ENCODE data around the gene HIRIP3. TPM values are rescaled to one million over a fixed set of nuclear protein-coding genes. Genes with fewer than 3 reads are reported as not detected.
"Not testable (repeated sequence)": the region's sequence is repeated elsewhere in the genome, so short reads cannot be mapped to it uniquely, and the experiment has no call there.

Gene HIRIP3
- polyA plus RNA-seq, 1 donor, result 16.4 TPM

GRCh38 chr16:29982560-29983419 lies 12.6 kb downstream of the HIRIP3 start:
- no peak for DNase-seq

GRCh38 chr16:29978564-29979270 lies 16.7 kb downstream of the HIRIP3 start:
- DNase-seq, result no peak

- DNase-seq, result no peak
Observed at GRCh38 chr16:29978081-29978480, 17.3 kb downstream of the HIRIP3 start.

- DNase-seq, result no peak
Observed at GRCh38 chr16:29977063-29977825, 18.2 kb downstream of the HIRIP3 start.

- DNase-seq, result no peak
Observed at GRCh38 chr16:29975811-29976511, 19.5 kb downstream of the HIRIP3 start.

- no peak for DNase-seq
Observed at GRCh38 chr16:29975134-29975538, 20.3 kb downstream of the HIRIP3 start.

GRCh38 chr16:29974291-29975133 lies 20.9 kb downstream of the HIRIP3 start:
- DNase-seq, result peak; percentile 29

- DNase-seq, result peak; percentile 99
Observed at GRCh38 chr16:29973384-29974246, 21.8 kb downstream of the HIRIP3 start, which contains the start of gene TAOK2. Gene TAOK2, plus strand, starts transcription at chr16:29973868. Its CDS starts 3,905 bp downstream, at chr16:29977773.

GRCh38 chr16:29972992-29973383 lies 22.4 kb downstream of the HIRIP3 start:
- DNase-seq, result no peak

- DNase-seq, result no peak
Observed at GRCh38 chr16:29972500-29972899, 22.9 kb downstream of the HIRIP3 start.

- DNase-seq, result no peak
Observed at GRCh38 chr16:29971304-29971703, 24.1 kb downstream of the HIRIP3 start.

GRCh38 chr16:29968205-29968604 lies 27.2 kb downstream of the HIRIP3 start:
- DNase-seq, result no peak

GRCh38 chr16:29963021-29963743 lies 32.2 kb downstream of the HIRIP3 start:
- no peak for DNase-seq

- peak; percentile 52 for DNase-seq
Observed at GRCh38 chr16:29962344-29962994, 32.9 kb downstream of the HIRIP3 start.

- DNase-seq, result peak; percentile 95
Observed at GRCh38 chr16:29961479-29962343, 33.7 kb downstream of the HIRIP3 start, which contains the start of gene TMEM219. Gene TMEM219, plus strand, starts transcription at chr16:29962079. Its CDS starts 1,065 bp downstream, at chr16:29963144.

GRCh38 chr16:29961127-29961478 lies 34.3 kb downstream of the HIRIP3 start:
- no peak for DNase-seq

GRCh38 chr16:29959821-29960220 lies 35.6 kb downstream of the HIRIP3 start:
- DNase-seq, result not testable (repeated sequence)

- no peak for DNase-seq
Observed at GRCh38 chr16:29959293-29959692, 36.1 kb downstream of the HIRIP3 start.

All from hindlimb muscle (tissue), 1 donor.